Ishikawa (cell line): Measurements from ENCODE around the gene NUP93.

ENCODE experiments used
- EP300 ChIP-seq: IDR thresholded peaks from 2 replicates; pipeline ENCODE4 v1.6.1; 2012; ENCODE audit warnings: borderline replicate concordance
- MAX ChIP-seq: IDR thresholded peaks from 2 replicates; pipeline ENCODE4 v1.6.1; 2012
- RAD21 ChIP-seq: IDR thresholded peaks from 2 replicates; pipeline ENCODE4 v1.6.1; 2012; ENCODE audit warnings: low read depth
- REST ChIP-seq: IDR thresholded peaks from 2 replicates; pipeline ENCODE4 v1.6.1; 2012; ENCODE audit warnings: low read depth, mild to moderate bottlenecking
- TCF12 ChIP-seq: IDR thresholded peaks from 2 replicates; pipeline ENCODE4 v1.6.1; 2012; ENCODE audit warnings: low read depth
- ZBTB7A ChIP-seq: IDR thresholded peaks from 2 replicates; pipeline ENCODE4 v1.6.1; 2012; ENCODE audit warnings: low read depth

DNA sequence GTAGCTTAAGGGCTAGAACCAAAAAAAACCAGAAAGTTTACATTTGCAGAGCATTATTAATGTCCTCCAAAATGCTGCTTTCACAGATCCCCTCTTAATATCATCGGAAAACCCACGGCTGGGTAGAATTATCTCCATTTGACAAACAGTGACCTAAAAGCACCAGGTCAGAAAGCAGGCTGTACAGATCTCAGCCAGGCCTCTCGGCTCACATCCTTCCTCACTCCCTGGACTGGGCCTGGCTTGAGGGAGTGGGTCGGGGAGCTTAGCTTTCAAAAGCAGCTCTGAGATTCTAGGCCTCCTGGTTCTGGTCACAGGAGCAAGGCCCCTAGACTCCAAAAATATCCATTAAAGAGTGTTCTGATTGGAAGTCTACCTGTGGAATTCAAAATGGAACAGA lies 126.0 kb downstream of the NUP93 start:
- TF ChIP-seq REST, result no peak
- no peak for TF ChIP-seq EP300
- TF ChIP-seq ZBTB7A, result no peak
- TF ChIP-seq MAX, result no peak
- no peak for TF ChIP-seq RAD21
- no peak for TF ChIP-seq TCF12
